ENCODE data around the gene EPYC. TPM values are rescaled to one million over a fixed set of nuclear protein-coding genes. Genes with fewer than 3 reads are reported as not detected.

Gene EPYC
- total RNA-seq, 1 donor from 2014 or later: 0.39 TPM

GRCh38 chr12:90995010-90995409 is 9.8 kb downstream of the EPYC start:
- Histone ChIP-seq H3K4me3 (ENCODE audit: insufficient read depth, low read depth, low read length) (no peak overlapping the region), H3K36me3 (ENCODE audit: insufficient read depth, low read length) (no peaks in the 10 kb centered on the region)
- H3K4me3 Mint-ChIP-seq (ENCODE audit: unreplicated experiment): no peak overlapping the region

GRCh38 chr12:90991952-90992465 is 12.8 kb downstream of the EPYC start:
- H3K27ac ChIP-seq (ENCODE audit: low read depth, low read length): no peak overlapping the region
- no peak for FAIRE-seq
- H3K36me3 ChIP-seq (ENCODE audit: insufficient read depth, low read length): no peaks in the 10 kb centered on the region
- TF ChIP-seq EZH2 (IDR thresholded peaks at IDR 0.05; ENCODE audit: insufficient read depth, low read length): no peak
- TF ChIP-seq, protein P1, sequence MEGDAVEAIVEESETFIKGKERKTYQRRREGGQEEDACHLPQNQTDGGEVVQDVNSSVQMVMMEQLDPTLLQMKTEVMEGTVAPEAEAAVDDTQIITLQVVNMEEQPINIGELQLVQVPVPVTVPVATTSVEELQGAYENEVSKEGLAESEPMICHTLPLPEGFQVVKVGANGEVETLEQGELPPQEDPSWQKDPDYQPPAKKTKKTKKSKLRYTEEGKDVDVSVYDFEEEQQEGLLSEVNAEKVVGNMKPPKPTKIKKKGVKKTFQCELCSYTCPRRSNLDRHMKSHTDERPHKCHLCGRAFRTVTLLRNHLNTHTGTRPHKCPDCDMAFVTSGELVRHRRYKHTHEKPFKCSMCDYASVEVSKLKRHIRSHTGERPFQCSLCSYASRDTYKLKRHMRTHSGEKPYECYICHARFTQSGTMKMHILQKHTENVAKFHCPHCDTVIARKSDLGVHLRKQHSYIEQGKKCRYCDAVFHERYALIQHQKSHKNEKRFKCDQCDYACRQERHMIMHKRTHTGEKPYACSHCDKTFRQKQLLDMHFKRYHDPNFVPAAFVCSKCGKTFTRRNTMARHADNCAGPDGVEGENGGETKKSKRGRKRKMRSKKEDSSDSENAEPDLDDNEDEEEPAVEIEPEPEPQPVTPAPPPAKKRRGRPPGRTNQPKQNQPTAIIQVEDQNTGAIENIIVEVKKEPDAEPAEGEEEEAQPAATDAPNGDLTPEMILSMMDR (IDR thresholded peaks at IDR 0.05; ENCODE audit: insufficient read depth, low read depth, low read length): no peak
- no peaks in the 10 kb centered on the region for H3K4me1 ChIP-seq (ENCODE audit: insufficient read depth, low read length)
- Mint-ChIP-seq H3K4me1 (ENCODE audit: low read depth, unreplicated experiment) (peaks cover 14% of the 10 kb centered on the region), H3K4me3 (ENCODE audit: unreplicated experiment) (no peak overlapping the region), H3K27me3 (ENCODE audit: low read depth, unreplicated experiment) (no peaks in the 10 kb centered on the region), H3K36me3 (ENCODE audit: low read depth, unreplicated experiment) (peaks cover 1% of the 10 kb centered on the region), H3K9me3 (ENCODE audit: unreplicated experiment) (peaks cover 14% of the 10 kb centered on the region), H3K27ac (ENCODE audit: unreplicated experiment) (no peak overlapping the region)
- H3K79me2 ChIP-seq (ENCODE audit: insufficient read depth, low read length): no peaks in the 10 kb centered on the region
- H4K20me1 ChIP-seq (ENCODE audit: insufficient read depth, low read length): no peaks in the 10 kb centered on the region
- no peaks in the 10 kb centered on the region for H3K27me3 ChIP-seq (ENCODE audit: insufficient read depth, low read length)
- no peaks in the 10 kb centered on the region for H3K9me3 ChIP-seq (ENCODE audit: insufficient read depth, low read depth, low read length)
- no peak overlapping the region for H3K4me2 ChIP-seq (ENCODE audit: low read length)
- no peak for DNase-seq (ENCODE audit: low read depth)
- no peak overlapping the region for H2AFZ ChIP-seq (ENCODE audit: low read depth, low read length)
- no peak overlapping the region for H3K9ac ChIP-seq (ENCODE audit: low read length)
- H3K4me3 ChIP-seq (ENCODE audit: insufficient read depth, low read depth, low read length): no peak overlapping the region

More at GRCh38 chr12:90995010-90995409, 9.8 kb downstream of the EPYC start:
- Histone ChIP-seq H3K9me3 (ENCODE audit: insufficient read depth, low read depth, low read length) (no peaks in the 10 kb centered on the region), H2AFZ (ENCODE audit: low read depth, low read length) (no peak overlapping the region), H4K20me1 (ENCODE audit: insufficient read depth, low read length) (no peaks in the 10 kb centered on the region), H3K9ac (ENCODE audit: low read length) (no peak overlapping the region), H3K79me2 (ENCODE audit: insufficient read depth, low read length) (no peaks in the 10 kb centered on the region), H3K27me3 (ENCODE audit: insufficient read depth, low read length) (no peaks in the 10 kb centered on the region), H3K4me1 (ENCODE audit: insufficient read depth, low read length) (no peaks in the 10 kb centered on the region), H3K27ac (ENCODE audit: low read depth, low read length) (no peak overlapping the region), H3K4me2 (ENCODE audit: low read length) (no peak overlapping the region)
- FAIRE-seq (peak; percentile 17), DNase-seq (ENCODE audit: low read depth) (no peak)
- peaks cover 15% of the 10 kb centered on the region for H3K4me1 Mint-ChIP-seq (ENCODE audit: low read depth, unreplicated experiment)
- TF ChIP-seq, protein P1 (IDR thresholded peaks at IDR 0.05; ENCODE audit: insufficient read depth, low read depth, low read length): no peak
- TF ChIP-seq EZH2 (IDR thresholded peaks at IDR 0.05; ENCODE audit: insufficient read depth, low read length): no peak
- H3K9me3 Mint-ChIP-seq (ENCODE audit: unreplicated experiment): peaks cover 14% of the 10 kb centered on the region
- H3K36me3 Mint-ChIP-seq (ENCODE audit: low read depth, unreplicated experiment): peaks cover 1% of the 10 kb centered on the region
- H3K27ac Mint-ChIP-seq (ENCODE audit: unreplicated experiment): no peak overlapping the region
- H3K27me3 Mint-ChIP-seq (ENCODE audit: low read depth, unreplicated experiment): no peaks in the 10 kb centered on the region

- H3K27me3 ChIP-seq (ENCODE audit: insufficient read depth, low read length): no peaks in the 10 kb centered on the region
- no peak overlapping the region for H2AFZ ChIP-seq (ENCODE audit: low read depth, low read length)
- no peak for TF ChIP-seq EZH2 (IDR thresholded peaks at IDR 0.05; ENCODE audit: insufficient read depth, low read length)
- TF ChIP-seq, protein P1 (IDR thresholded peaks at IDR 0.05; ENCODE audit: insufficient read depth, low read depth, low read length): no peak
- peaks cover 1% of the 10 kb centered on the region for H3K36me3 Mint-ChIP-seq (ENCODE audit: low read depth, unreplicated experiment)
- H3K27ac ChIP-seq (ENCODE audit: low read depth, low read length): no peak overlapping the region
- H3K27ac Mint-ChIP-seq (ENCODE audit: unreplicated experiment): no peak overlapping the region
- no peaks in the 10 kb centered on the region for H3K79me2 ChIP-seq (ENCODE audit: insufficient read depth, low read length)
- peaks cover 15% of the 10 kb centered on the region for H3K4me1 Mint-ChIP-seq (ENCODE audit: low read depth, unreplicated experiment)
- H3K4me3 Mint-ChIP-seq (ENCODE audit: unreplicated experiment): no peak overlapping the region
- peaks cover 3% of the 10 kb centered on the region for H3K9me3 ChIP-seq (ENCODE audit: insufficient read depth, low read depth, low read length)
- no peak overlapping the region for H3K9ac ChIP-seq (ENCODE audit: low read length)
- H3K9me3 Mint-ChIP-seq (ENCODE audit: unreplicated experiment): peaks cover 19% of the 10 kb centered on the region
- H3K4me2 ChIP-seq (ENCODE audit: low read length): no peak overlapping the region
- no peak for DNase-seq (ENCODE audit: low read depth)
- no peaks in the 10 kb centered on the region for H4K20me1 ChIP-seq (ENCODE audit: insufficient read depth, low read length)
- FAIRE-seq: no peak
- H3K27me3 Mint-ChIP-seq (ENCODE audit: low read depth, unreplicated experiment): no peaks in the 10 kb centered on the region
- H3K4me1 ChIP-seq (ENCODE audit: insufficient read depth, low read length): no peaks in the 10 kb centered on the region
- no peak overlapping the region for H3K4me3 ChIP-seq (ENCODE audit: insufficient read depth, low read depth, low read length)
- no peaks in the 10 kb centered on the region for H3K36me3 ChIP-seq (ENCODE audit: insufficient read depth, low read length)
These were observed 14.2 kb downstream of the EPYC start for GRCh38 chr12:90990611-90991010.
